SU-DHL-6 (cell line): Measurements from ENCODE around the gene CRADD.

Source experiments
- CTCF ChIP-seq: fragments of 200-600 bp; sonication (generic); IDR thresholded peaks from one replicate; pipeline ENCODE4 v1.5.1; 2017; ENCODE audit warnings: antibody characterized with exemption, mild to moderate bottlenecking, low read length, moderate library complexity; ENCODE audit not compliant: insufficient read depth, poor library complexity, severe bottlenecking
- EZH2phosphoT487 ChIP-seq: fragments of 200-600 bp; sonication (generic), shearing (Covaris generic); conservative IDR thresholded peaks from 2 replicates; pipeline ENCODE4 v1.6.1; 2018; ENCODE audit warnings: mild to moderate bottlenecking, antibody characterized with exemption, low read length, moderate library complexity, mixed read lengths

GRCh38 chr12:93938931-93939330 lies 261.8 kb downstream of the CRADD start:
- no peak for TF ChIP-seq EZH2phosphoT487
- TF ChIP-seq CTCF: no peak
